GM06990 (cell line): Measurements from ENCODE around the gene NT5DC3.

ENCODE experiments used
- DNase-seq: peaks from one replicate; pipeline ENCODE4 v3.0.0-alpha.2; 2011; ENCODE audit not compliant: insufficient read length; ENCODE audit errors: extremely low read depth
- H3K27me3 ChIP-seq: replicated peaks from 2 replicates; pipeline ENCODE4 v1.6.0; 2011; ENCODE audit warnings: low read length; ENCODE audit not compliant: control insufficient read depth, insufficient read depth
- H3K36me3 ChIP-seq: 2 replicates; pipeline ENCODE4 v1.5.1; 2011; ENCODE audit warnings: low read length; ENCODE audit not compliant: control insufficient read depth, insufficient read depth
- H3K4me3 ChIP-seq: replicated peaks from 2 replicates; pipeline ENCODE4 v1.5.1; 2011; ENCODE audit warnings: low read depth, mild to moderate bottlenecking, control low read depth, low read length
- CTCF ChIP-seq: IDR thresholded peaks from 2 replicates; pipeline ENCODE4 v1.5.1; 2011; ENCODE audit warnings: low read length, control low read depth, mild to moderate bottlenecking, inconsistent platforms; ENCODE audit not compliant: insufficient read depth, poor library complexity, severe bottlenecking

The NT5DC3 gene

GRCh38 chr12:103833891-103834290 lies 7.1 kb downstream of the NT5DC3 start:
- no peaks in the 10 kb centered on the region for H3K27me3 ChIP-seq
- no peak for DNase-seq
- H3K36me3 ChIP-seq, result no peaks in the 10 kb centered on the region
- no peak for TF ChIP-seq CTCF
- H3K4me3 ChIP-seq, result no peak overlapping the region

- no peak for TF ChIP-seq CTCF
- Histone ChIP-seq H3K27me3 (no peaks in the 10 kb centered on the region), H3K4me3 (no peak overlapping the region), H3K36me3 (no peaks in the 10 kb centered on the region)
- no peak for DNase-seq
Observed at GRCh38 chr12:103833095-103833775, 7.8 kb downstream of the NT5DC3 start.

GRCh38 chr12:103832048-103832997 lies 8.7 kb downstream of the NT5DC3 start:
- no peak for DNase-seq

GRCh38 chr12:103830730-103831320 lies 10.2 kb downstream of the NT5DC3 start:
- H3K4me3 ChIP-seq, result no peak overlapping the region
- no peak for TF ChIP-seq CTCF
- no peak for DNase-seq
- H3K36me3 ChIP-seq, result no peaks in the 10 kb centered on the region
- no peaks in the 10 kb centered on the region for H3K27me3 ChIP-seq

More at GRCh38 chr12:103832048-103832997, 8.7 kb downstream of the NT5DC3 start:
- no peak overlapping the region for H3K4me3 ChIP-seq
- TF ChIP-seq CTCF, result no peak
- no peaks in the 10 kb centered on the region for H3K27me3 ChIP-seq
- H3K36me3 ChIP-seq, result no peaks in the 10 kb centered on the region

GRCh38 chr12:103830025-103830725 lies 10.9 kb downstream of the NT5DC3 start:
- DNase-seq, result no peak
- Histone ChIP-seq H3K4me3 (no peak overlapping the region), H3K36me3 (no peaks in the 10 kb centered on the region), H3K27me3 (no peaks in the 10 kb centered on the region)
- no peak for TF ChIP-seq CTCF
